PC-3 (cell line): ENCODE data around the gene HDLBP. TPM values are rescaled to one million over a fixed set of nuclear protein-coding genes. Genes with fewer than 3 reads are reported as not detected.

Source experiments
- ATAC-seq: fragments of 200-7000 bp; cut with Tn5 transposase; 2 replicates; pipeline ENCODE4 v1.9.1; 2020; ENCODE audit warnings: mild to moderate bottlenecking, moderate library complexity
- BruUV-seq: library from RNA; stranded (reverse); fragments of 400-500 nt; replicated peaks from 2 replicates; lab custom pipeline; 2021; lab: Mats Ljungman, UMichigan
- CTCF ChIA-PET: fragments of 300-600 bp; sonication (Branson Sonifier 250); formaldehyde crosslinking; loops from one replicate; lab custom pipeline; 2022; ENCODE audit warnings: antibody characterized with exemption; lab: Charles Lee
- POLR2A ChIA-PET: fragments of 300-600 bp; sonication (Branson Sonifier 250); formaldehyde crosslinking; loops from one replicate; lab custom pipeline; 2022; ENCODE audit warnings: antibody characterized with exemption; ENCODE audit not compliant: unreplicated experiment; lab: Charles Lee
- DNase-seq: peaks from one replicate; pipeline ENCODE4 v3.0.0-alpha.2; 2015
- H2AFZ ChIP-seq: fragments of 300-600 bp; sonication (generic); 2 replicates; pipeline ENCODE4 v1.6.0; 2016; ENCODE audit warnings: antibody characterized with exemption, low read length
- H3F3A ChIP-seq: fragments of 300-600 bp; sonication (generic); one replicate; pipeline ENCODE4 v1.6.0; 2017; ENCODE audit warnings: antibody characterized with exemption, low read length, control low read depth, mild to moderate bottlenecking; ENCODE audit not compliant: unreplicated experiment
- H3K27ac ChIP-seq: fragments of 300-600 bp; sonication (generic); 2 replicates; pipeline ENCODE4 v1.5.1; 2016; ENCODE audit warnings: mild to moderate bottlenecking, low read length
- H3K27me3 ChIP-seq: fragments of 300-600 bp; sonication (generic); 2 replicates; pipeline ENCODE4 v1.6.1; 2016; ENCODE audit warnings: low read length, mixed read lengths
- H3K36me3 ChIP-seq: fragments of 300-600 bp; sonication (generic); 2 replicates; pipeline ENCODE4 v1.6.1; 2016; ENCODE audit warnings: low read depth, mixed run types, low read length, mixed read lengths
- H3K4me1 ChIP-seq: fragments of 300-600 bp; sonication (generic); 2 replicates; pipeline ENCODE4 v1.5.1; 2016; ENCODE audit warnings: low read length; ENCODE audit not compliant: insufficient read depth
- H3K4me2 ChIP-seq: fragments of 300-600 bp; sonication (generic); 2 replicates; pipeline ENCODE4 v1.6.0; 2016; ENCODE audit warnings: low read length
- H3K4me3 ChIP-seq: fragments of 300-600 bp; sonication (generic); 2 replicates; pipeline ENCODE4 v1.5.1; 2016; ENCODE audit warnings: mild to moderate bottlenecking, low read length, mixed read lengths
- H3K79me2 ChIP-seq: fragments of 300-600 bp; sonication (generic); 2 replicates; pipeline ENCODE4 v1.6.1; 2017; ENCODE audit warnings: low read length, mixed read lengths
- H3K9ac ChIP-seq: fragments of 300-600 bp; sonication (generic); 2 replicates; pipeline ENCODE4 v1.6.0; 2016; ENCODE audit warnings: mild to moderate bottlenecking, low read length
- H3K9me2 ChIP-seq: fragments of 300-600 bp; sonication (generic); replicated peaks from 2 replicates; pipeline ENCODE4 v1.6.1; 2016; ENCODE audit warnings: mixed run types, low read length, mixed read lengths
- H3K9me3 ChIP-seq: fragments of 300-600 bp; sonication (generic); 2 replicates; pipeline ENCODE4 v1.6.1; 2016; ENCODE audit warnings: low read length, mixed read lengths
- H4K20me1 ChIP-seq: fragments of 300-600 bp; sonication (generic); 2 replicates; pipeline ENCODE4 v1.6.1; 2016; ENCODE audit warnings: low read length, mixed read lengths
- CTCF ChIP-seq: fragments of 300-600 bp; sonication (generic); conservative IDR thresholded peaks from 2 replicates; pipeline ENCODE4 v1.5.1; 2017; ENCODE audit warnings: antibody characterized with exemption, low read depth, mild to moderate bottlenecking, low read length
- EZH2 ChIP-seq: fragments of 300-600 bp; sonication (generic); IDR thresholded peaks from one replicate; pipeline ENCODE4 v1.6.1; 2017; ENCODE audit warnings: antibody characterized with exemption, mild to moderate bottlenecking, low read length; ENCODE audit not compliant: unreplicated experiment
- EZH2phosphoT487 ChIP-seq: fragments of 300-600 bp; sonication (generic); IDR thresholded peaks from 2 replicates; pipeline ENCODE4 v1.6.1; 2018; ENCODE audit warnings: mild to moderate bottlenecking, antibody characterized with exemption, low read length, borderline replicate concordance
- intact Hi-C: fragments of 100-400 bp; cut with micrococcal nuclease; formaldehyde crosslinking; loops from 2 replicates; pipeline ENCODE4 v1.9.0; 2023
- total RNA-seq: library from RNA; depleted of rRNA; stranded (reverse); fragments of >200 nt; gene quantifications from 2 replicates; pipeline ENCODE4 v1.2.3, GENCODE V29; 2014

HDLBP gene
- total RNA-seq, 1 experiment from 2014 or later, result 410 TPM

- Histone ChIP-seq H4K20me1 (0 out of 2 replicates have a peak, but pooled peaks cover 15% of the 10 kb centered on the region), H3F3A (no peaks in the 10 kb centered on the region), H3K4me2 (no peak overlapping the region), H3K79me2 (no peaks in the 10 kb centered on the region), H3K4me1 (no peaks in the 10 kb centered on the region), H3K9me2 (no peaks in the 10 kb centered on the region), H3K36me3 (peaks cover 76% of the 10 kb centered on the region), H3K27ac (no peak overlapping the region), H3K9ac (no peak overlapping the region), H3K9me3 (no peaks in the 10 kb centered on the region), H3K4me3 (no peak overlapping the region), H2AFZ (no peak overlapping the region), H3K27me3 (no peaks in the 10 kb centered on the region)
- TF ChIP-seq CTCF (no peak), EZH2 (no peak), EZH2phosphoT487 (no peak)
- ChIA-PET CTCF (no interaction called here), POLR2A (no interaction called here)
- BruUV-seq, result no TSS peak
- ATAC-seq, result no peak
- intact Hi-C loops, result no loop called here
- DNase-seq, result no peak
Observed at GRCh38 chr2:241244368-241244767, 71.1 kb downstream of the HDLBP start.

- H3F3A ChIP-seq, result no peaks in the 10 kb centered on the region
- DNase-seq (no peak), ATAC-seq (no peak)
- intact Hi-C loops, result no loop called here
- H3K36me3 ChIP-seq, result peaks cover 73% of the 10 kb centered on the region
- H2AFZ ChIP-seq, result no peak overlapping the region
- H3K9me2 ChIP-seq, result no peaks in the 10 kb centered on the region
- H3K4me2 ChIP-seq, result no peak overlapping the region
- TF ChIP-seq EZH2phosphoT487, result no peak
- no peak for TF ChIP-seq EZH2
- no peak for TF ChIP-seq CTCF
- BruUV-seq, result no TSS peak
- no peak overlapping the region for H3K9ac ChIP-seq
- no peaks in the 10 kb centered on the region for H3K9me3 ChIP-seq
- H3K27me3 ChIP-seq, result no peaks in the 10 kb centered on the region
- CTCF ChIA-PET, result no interaction called here
- H4K20me1 ChIP-seq, result 0 out of 2 replicates have a peak, but pooled peaks cover 15% of the 10 kb centered on the region
- POLR2A ChIA-PET, result no interaction called here
- no peak overlapping the region for H3K4me3 ChIP-seq
- H3K79me2 ChIP-seq, result no peaks in the 10 kb centered on the region
- H3K4me1 ChIP-seq, result no peaks in the 10 kb centered on the region
- no peak overlapping the region for H3K27ac ChIP-seq
Observed at GRCh38 chr2:241242306-241242705, 73.2 kb downstream of the HDLBP start.

GRCh38 chr2:241241669-241242068 lies 73.8 kb downstream of the HDLBP start:
- no peak overlapping the region for H3K27ac ChIP-seq

More at GRCh38 chr2:241241669-241242068, 73.8 kb downstream of the HDLBP start:
- ChIA-PET CTCF (no interaction called here), POLR2A (no interaction called here)
- H3K9ac ChIP-seq, result no peak overlapping the region
- H3K4me1 ChIP-seq, result no peaks in the 10 kb centered on the region
- H3K4me3 ChIP-seq, result no peak overlapping the region
- peaks cover 73% of the 10 kb centered on the region for H3K36me3 ChIP-seq
- DNase-seq (no peak), ATAC-seq (no peak)
- no TSS peak for BruUV-seq
- H3F3A ChIP-seq, result no peaks in the 10 kb centered on the region
- intact Hi-C loops, result no loop called here
- 0 out of 2 replicates have a peak, but pooled peaks cover 15% of the 10 kb centered on the region for H4K20me1 ChIP-seq
- no peak overlapping the region for H2AFZ ChIP-seq
- no peaks in the 10 kb centered on the region for H3K9me2 ChIP-seq
- H3K9me3 ChIP-seq, result no peaks in the 10 kb centered on the region
- TF ChIP-seq EZH2phosphoT487 (no peak), CTCF (no peak), EZH2 (no peak)
- H3K79me2 ChIP-seq, result no peaks in the 10 kb centered on the region
- H3K27me3 ChIP-seq, result no peaks in the 10 kb centered on the region
- no peak overlapping the region for H3K4me2 ChIP-seq
